ENCODE data around the gene TTC21B. TPM values are rescaled to one million over a fixed set of nuclear protein-coding genes. Genes with fewer than 3 reads are reported as not detected.

Gene TTC21B
- total RNA-seq, 2 donors from 2014 or later = 23.7 to 34.1 TPM

GRCh38 chr2:165872101-165872791 lies 81.3 kb downstream of the TTC21B start:
- Histone ChIP-seq H3K4me3 (no peak overlapping the region), H3K4me1 (ENCODE audit: control insufficient read depth in 1 of 2, low read depth in 2 of 2) (peaks cover 3 to 20% of the 10 kb centered on the region in 2 donors), H3K27me3 (replicated peaks; ENCODE audit: insufficient read depth) (no peaks in the 10 kb centered on the region), H3K9me3 (no peaks in the 10 kb centered on the region), H3K36me3 (peaks cover 6% of the 10 kb centered on the region), H3K27ac (no peak overlapping the region)
- ATAC-seq (ENCODE audit: insufficient number of reproducible peaks, low FRiP score, low read depth) (no peak), DNase-seq (ENCODE audit: low spot score) (no peak)
- TF ChIP-seq CTCF (IDR thresholded peaks at IDR 0.05) = no peak

- Histone ChIP-seq H3K27ac (no peak overlapping the region), H3K27me3 (replicated peaks; ENCODE audit: insufficient read depth) (no peaks in the 10 kb centered on the region), H3K4me1 (ENCODE audit: control insufficient read depth in 1 of 2, low read depth in 2 of 2) (peaks cover 3 to 20% of the 10 kb centered on the region in 2 donors), H3K36me3 (peaks cover 6% of the 10 kb centered on the region), H3K4me3 (no peak overlapping the region), H3K9me3 (no peaks in the 10 kb centered on the region)
- TF ChIP-seq CTCF (IDR thresholded peaks at IDR 0.05) = no peak
- no peak for ATAC-seq (ENCODE audit: insufficient number of reproducible peaks, low FRiP score, low read depth)
- no peak for DNase-seq (ENCODE audit: low spot score)
Measured at GRCh38 chr2:165871025-165871424, 82.6 kb downstream of the TTC21B start.

- TF ChIP-seq CTCF (IDR thresholded peaks at IDR 0.05) = no peak
- no peak for DNase-seq (ENCODE audit: low spot score)
- Histone ChIP-seq H3K9me3 (no peaks in the 10 kb centered on the region), H3K27ac (no peak overlapping the region), H3K36me3 (peaks cover 6% of the 10 kb centered on the region), H3K4me3 (no peak overlapping the region), H3K27me3 (replicated peaks; ENCODE audit: insufficient read depth) (no peaks in the 10 kb centered on the region), H3K4me1 (ENCODE audit: control insufficient read depth in 1 of 2, low read depth in 2 of 2) (peaks cover 3 to 20% of the 10 kb centered on the region in 2 donors)
- no peak for ATAC-seq (ENCODE audit: insufficient number of reproducible peaks, low FRiP score, low read depth)
Measured at GRCh38 chr2:165870346-165870745, 83.2 kb downstream of the TTC21B start.

- H3K36me3 ChIP-seq = peaks cover 6% of the 10 kb centered on the region
- H3K27me3 ChIP-seq (replicated peaks; ENCODE audit: insufficient read depth) = no peaks in the 10 kb centered on the region
- H3K4me1 ChIP-seq (ENCODE audit: control insufficient read depth in 1 of 2, low read depth in 2 of 2) = peaks cover 3 to 20% of the 10 kb centered on the region in 2 donors
- H3K9me3 ChIP-seq = no peaks in the 10 kb centered on the region
- TF ChIP-seq CTCF (IDR thresholded peaks at IDR 0.05) = no peak
- no peak overlapping the region for H3K4me3 ChIP-seq
- DNase-seq (ENCODE audit: low spot score) (no peak), ATAC-seq (ENCODE audit: insufficient number of reproducible peaks, low FRiP score, low read depth) (no peak)
- H3K27ac ChIP-seq = no peak overlapping the region
Measured at GRCh38 chr2:165868211-165868610, 85.4 kb downstream of the TTC21B start.

- H3K9me3 ChIP-seq = no peaks in the 10 kb centered on the region
Measured at GRCh38 chr2:165864296-165864695, 89.3 kb downstream of the TTC21B start.

More at GRCh38 chr2:165864296-165864695, 89.3 kb downstream of the TTC21B start:
- DNase-seq (ENCODE audit: low spot score) = no peak
- ATAC-seq (ENCODE audit: insufficient number of reproducible peaks, low FRiP score, low read depth) = no peak
- Histone ChIP-seq H3K4me3 (no peak overlapping the region), H3K27me3 (replicated peaks; ENCODE audit: insufficient read depth) (no peaks in the 10 kb centered on the region), H3K27ac (no peak overlapping the region), H3K36me3 (no peaks in the 10 kb centered on the region), H3K4me1 (ENCODE audit: control insufficient read depth in 1 of 2, low read depth in 2 of 2) (peaks cover 3 to 19% of the 10 kb centered on the region in 2 donors)
- no peak for TF ChIP-seq CTCF (IDR thresholded peaks at IDR 0.05)

All from thoracic aorta (tissue), 2 donors.